HG02884 (cell line): ENCODE measurements around the gene SIT1.
A peak's percentile ranks its signal among the peaks of the same experiment; 100 is the strongest.
"Not testable (repeated sequence)": the region's sequence is repeated elsewhere in the genome, so short reads cannot be mapped to it uniquely, and the experiment has no call there.

Experiments
- ATAC-seq: cut with Tn5 transposase; IDR thresholded peaks from one replicate; pipeline ENCODE4 v1.9.1; 2021; ENCODE audit warnings: mild to moderate bottlenecking, moderate library complexity; ENCODE audit not compliant: unreplicated experiment

Gene SIT1

GRCh38 chr9:35660966-35661415 lies 10.3 kb upstream of the SIT1 start:
- ATAC-seq = no peak

- no peak for ATAC-seq
Observed at GRCh38 chr9:35659340-35659739, 8.6 kb upstream of the SIT1 start.

GRCh38 chr9:35658968-35659220 lies 8.2 kb upstream of the SIT1 start:
- no peak for ATAC-seq

- peak; percentile 54 for ATAC-seq
Observed at GRCh38 chr9:35658137-35658967, 7.6 kb upstream of the SIT1 start, which contains the start of gene CCDC107. CCDC107 (plus strand) TSS chr9:35658292; CDS start chr9:35658380, 88 bp downstream.

- peak; percentile 80 for ATAC-seq
Observed at GRCh38 chr9:35657546-35658136, 6.9 kb upstream of the SIT1 start, which contains the start of gene RMRP. RMRP (minus strand) TSS chr9:35658019.

GRCh38 chr9:35656831-35657545 lies 6.3 kb upstream of the SIT1 start:
- no peak for ATAC-seq

- ATAC-seq = no peak
Observed at GRCh38 chr9:35656348-35656747, 5.6 kb upstream of the SIT1 start.

- ATAC-seq = no peak
Observed at GRCh38 chr9:35653611-35654010, 2.9 kb upstream of the SIT1 start.

- ATAC-seq = no peak
Observed at GRCh38 chr9:35652829-35653209, 2.1 kb upstream of the SIT1 start.

- ATAC-seq = no peak
Observed at GRCh38 chr9:35651956-35652828, 1.5 kb upstream of the SIT1 start.

- ATAC-seq = no peak
Observed at GRCh38 chr9:35649431-35650340, 1.0 kb downstream of the SIT1 start.

GRCh38 chr9:35646533-35647265 lies 4.0 kb downstream of the SIT1 start:
- peak; percentile 78 for ATAC-seq

GRCh38 chr9:35646153-35646532 lies 4.6 kb downstream of the SIT1 start:
- ATAC-seq = no peak

- not testable (repeated sequence) for ATAC-seq
Observed at GRCh38 chr9:35645736-35646135, 5.0 kb downstream of the SIT1 start.

GRCh38 chr9:35643046-35643445 lies 7.7 kb downstream of the SIT1 start:
- ATAC-seq = no peak

- ATAC-seq = not testable (repeated sequence)
Observed at GRCh38 chr9:35641478-35641877, 9.3 kb downstream of the SIT1 start.

- not testable (repeated sequence) for ATAC-seq
Observed at GRCh38 chr9:35640431-35640830, 10.3 kb downstream of the SIT1 start.

GRCh38 chr9:35639631-35640030 lies 11.1 kb downstream of the SIT1 start:
- ATAC-seq = no peak

- not testable (repeated sequence) for ATAC-seq
Observed at GRCh38 chr9:35639225-35639624, 11.5 kb downstream of the SIT1 start.
